T-cell (primary cell): ENCODE data around the gene KSR2. TPM values are rescaled to one million over a fixed set of nuclear protein-coding genes. Genes with fewer than 3 reads are reported as not detected.
"Not testable (repeated sequence)": the region's sequence is repeated elsewhere in the genome, so short reads cannot be mapped to it uniquely, and the experiment has no call there.

Source experiments
- ATAC-seq, 4 experiments: fragments of 200-7000 bp in 3 of 4; fragments of 150-1000 bp in 1 of 4; cut with Tn5 transposase; replicated peaks in 1 of 4; 1 replicate in 3 of 4; 2 replicates in 1 of 4; pipeline ENCODE4 v1.10.0; 2021; ENCODE audit warnings: moderate library complexity in 3 of 4, mild to moderate bottlenecking in 2 of 4, moderate number of reproducible peaks in 1 of 4
- CTCF ChIA-PET, 2 donors: fragments of 300-600 bp; sonication (Branson Sonifier 250); formaldehyde crosslinking; loops; one replicate each; lab custom pipeline; 2022; ENCODE audit warnings: antibody characterized with exemption in 2 of 2; lab: Charles Lee
- POLR2A ChIA-PET, 2 donors: fragments of 300-600 bp; sonication (Branson Sonifier 250); formaldehyde crosslinking; loops; one replicate each; lab custom pipeline; 2022; ENCODE audit warnings: antibody characterized with exemption in 2 of 2; lab: Charles Lee
- DNase-seq, 35 experiments: peaks; one replicate each; pipeline versions ENCODE4 v3.0.0 to v3.0.0-alpha.2; 2013 to 2023
- H3K27ac ChIP-seq: one replicate; pipeline ENCODE4 v1.5.1; 2013; ENCODE audit warnings: low read length
- H3K27me3 ChIP-seq, 2 experiments: replicated peaks in 1 of 2; 1 replicate in 1 of 2; 2 replicates in 1 of 2; pipeline versions ENCODE4 v1.6.1 to v1.7.0; 2013; ENCODE audit warnings: low read length in 1 of 2, mixed read lengths in 1 of 2; ENCODE audit not compliant: control insufficient read depth in 2 of 2, insufficient read depth in 2 of 2; ENCODE audit errors: extremely low read depth in 1 of 2
- H3K36me3 ChIP-seq, 2 donors: 1 replicate in 1 of 2; 2 replicates in 1 of 2; pipeline versions ENCODE4 v1.6.1 to v1.7.0; 2013; ENCODE audit warnings: low read length in 1 of 2; ENCODE audit not compliant: control insufficient read depth in 2 of 2, insufficient read depth in 1 of 2; ENCODE audit errors: extremely low read depth in 1 of 2
- H3K4me1 ChIP-seq, 2 experiments: 1 replicate in 1 of 2; 2 replicates in 1 of 2; pipeline versions ENCODE4 v1.6.1 to v1.7.0; 2013; ENCODE audit warnings: low read length in 2 of 2, mixed read lengths in 1 of 2; ENCODE audit not compliant: insufficient read depth in 2 of 2, control insufficient read depth in 1 of 2; ENCODE audit errors: extremely low read depth in 1 of 2
- H3K4me3 ChIP-seq, 2 donors: 1 replicate in 1 of 2; 2 replicates in 1 of 2; pipeline versions ENCODE4 v1.5.1 to v1.7.0; 2013; ENCODE audit warnings: mild to moderate bottlenecking in 2 of 2, low read length in 1 of 2, moderate library complexity in 1 of 2; ENCODE audit not compliant: control insufficient read depth in 1 of 2; ENCODE audit errors: extremely low read depth in 1 of 2
- H3K9me3 ChIP-seq: 2 replicates; pipeline ENCODE4 v1.7.0; 2013
- H3K27ac Mint-ChIP-seq, 2 donors: one replicate each; pipeline ENCODE4 v1.8.0; 2020 to 2021; ENCODE audit warnings: mild to moderate bottlenecking in 2 of 2, mixed read lengths in 2 of 2
- H3K27me3 Mint-ChIP-seq, 2 donors: one replicate each; pipeline ENCODE4 v1.8.0; 2021 to 2022; ENCODE audit warnings: mixed read lengths in 2 of 2
- H3K36me3 Mint-ChIP-seq: one replicate; pipeline ENCODE4 v1.8.0; 2021; ENCODE audit warnings: mixed read lengths
- H3K4me1 Mint-ChIP-seq, 3 donors: one replicate each; pipeline ENCODE4 v1.8.0; 2020 to 2022; ENCODE audit warnings: mixed read lengths in 3 of 3, mild to moderate bottlenecking in 1 of 3
- H3K4me3 Mint-ChIP-seq, 3 donors: one replicate each; pipeline ENCODE4 v1.8.0; 2020 to 2022; ENCODE audit warnings: mild to moderate bottlenecking in 3 of 3, mixed read lengths in 3 of 3, moderate library complexity in 3 of 3
- H3K9me3 Mint-ChIP-seq, 3 donors: one replicate each; pipeline ENCODE4 v1.8.0; 2020 to 2022; ENCODE audit warnings: mixed read lengths in 3 of 3
- WGBS: methylation state at CpG from one replicate; pipeline ENCODE4 v1.1.5; 2013; ENCODE audit warnings: missing lambda C conversion rate; ENCODE audit not compliant: insufficient coverage; 5-methylcytosine and 5-hydroxymethylcytosine counted together
- total RNA-seq, 35 experiments: library from RNA in 6 of 35; stranded (reverse) in 6 of 35; fragments of 120-200 nt in 1 of 35; gene quantifications; one replicate each; pipeline versions ENCODE4 v1.2.1 to v1.2.4 and lab custom pipeline; 2013 to 2026

KSR2 gene
- total RNA-seq, 5 donors from 2014 or later (not counting 1 experiment from before 2014, with no cell fraction given): 0.03 to 0.10 (median 0.06) TPM

- CTCF ChIA-PET: no interaction called here
- Histone ChIP-seq H3K27me3 (peaks cover 0 to 4% of the 10 kb centered on the region in 2 experiments), H3K4me3 (no peak overlapping the region), H3K9me3 (no peaks in the 10 kb centered on the region), H3K4me1 (no peaks in the 10 kb centered on the region), H3K27ac (no peak overlapping the region), H3K36me3 (no peaks in the 10 kb centered on the region)
- no peak overlapping the region for H3K27ac Mint-ChIP-seq
- DNase-seq (no peak), ATAC-seq (no peak)
- no peaks in the 10 kb centered on the region for H3K36me3 Mint-ChIP-seq
- H3K27me3 Mint-ChIP-seq: no peaks in the 10 kb centered on the region
- WGBS: 89% methylated on average over 11 of the region's 13 CpGs
- no peaks in the 10 kb centered on the region for H3K4me1 Mint-ChIP-seq
- no peak overlapping the region for H3K4me3 Mint-ChIP-seq
- POLR2A ChIA-PET: no interaction called here
- H3K9me3 Mint-ChIP-seq: peaks cover 0 to 4% (median 3%) of the 10 kb centered on the region in 3 donors
Observed at GRCh38 chr12:117732761-117733548, 235.8 kb downstream of the KSR2 start.

- H3K4me1 ChIP-seq, H3K4me3 ChIP-seq, H3K9me3 Mint-ChIP-seq, H3K27me3 ChIP-seq, H3K36me3 ChIP-seq, ATAC-seq, CTCF ChIA-PET, H3K27ac Mint-ChIP-seq, H3K9me3 ChIP-seq, DNase-seq, H3K27me3 Mint-ChIP-seq, H3K36me3 Mint-ChIP-seq, H3K27ac ChIP-seq, H3K4me3 Mint-ChIP-seq, POLR2A ChIA-PET, H3K4me1 Mint-ChIP-seq: not testable (repeated sequence)
- 90% methylated on average over 14 of the region's 32 CpGs for WGBS
Observed at GRCh38 chr12:117731131-117731530, 237.7 kb downstream of the KSR2 start.

- no peaks in the 10 kb centered on the region for H3K9me3 ChIP-seq
- no peak overlapping the region for H3K4me3 Mint-ChIP-seq
- WGBS: 69% methylated on average over 1 of the region's 1 CpG
- ATAC-seq: no peak
- no peak overlapping the region for H3K27ac ChIP-seq
- H3K4me3 ChIP-seq: no peak overlapping the region
- H3K9me3 Mint-ChIP-seq: peaks cover 0 to 3% (median 0%) of the 10 kb centered on the region in 3 donors
- H3K27me3 ChIP-seq: no peaks in the 10 kb centered on the region
- ChIA-PET POLR2A (no interaction called here), CTCF (no interaction called here)
- H3K36me3 ChIP-seq: no peaks in the 10 kb centered on the region
- no peak overlapping the region for H3K27ac Mint-ChIP-seq
- H3K36me3 Mint-ChIP-seq: no peaks in the 10 kb centered on the region
- DNase-seq: no peak
- H3K4me1 Mint-ChIP-seq: no peaks in the 10 kb centered on the region
- H3K27me3 Mint-ChIP-seq: peaks cover 0 to 2% of the 10 kb centered on the region in 2 donors
- H3K4me1 ChIP-seq: no peaks in the 10 kb centered on the region
Observed at GRCh38 chr12:117727301-117727700, 241.5 kb downstream of the KSR2 start.

GRCh38 chr12:117724543-117724942, 244.2 kb downstream of the KSR2 start:
- WGBS: 66% methylated on average over 3 of the region's 4 CpGs
- Mint-ChIP-seq H3K9me3 (no peaks in the 10 kb centered on the region), H3K27me3 (peaks cover 0 to 3% of the 10 kb centered on the region in 2 donors), H3K4me1 (no peaks in the 10 kb centered on the region), H3K36me3 (no peaks in the 10 kb centered on the region), H3K27ac (no peak overlapping the region), H3K4me3 (no peak overlapping the region)
- H3K4me1 ChIP-seq: no peaks in the 10 kb centered on the region
- no peak overlapping the region for H3K4me3 ChIP-seq
- H3K27ac ChIP-seq: no peak overlapping the region
- DNase-seq: no peak
- no peaks in the 10 kb centered on the region for H3K36me3 ChIP-seq
- POLR2A ChIA-PET: no interaction called here
- H3K9me3 ChIP-seq: no peaks in the 10 kb centered on the region
- H3K27me3 ChIP-seq: no peaks in the 10 kb centered on the region
- no peak for ATAC-seq
- CTCF ChIA-PET: no interaction called here

- Histone ChIP-seq H3K4me3 (no peak overlapping the region), H3K9me3 (no peaks in the 10 kb centered on the region), H3K27me3 (no peaks in the 10 kb centered on the region), H3K4me1 (no peaks in the 10 kb centered on the region), H3K36me3 (no peaks in the 10 kb centered on the region), H3K27ac (no peak overlapping the region)
- Mint-ChIP-seq H3K9me3 (peaks cover 0 to 3% (median 0%) of the 10 kb centered on the region in 3 donors), H3K27ac (no peak overlapping the region), H3K4me3 (no peak overlapping the region), H3K4me1 (no peaks in the 10 kb centered on the region), H3K36me3 (no peaks in the 10 kb centered on the region), H3K27me3 (peaks cover 3 to 6% of the 10 kb centered on the region in 2 donors)
- WGBS: no CpG with 5 or more reads among the region's 4 CpGs
- no peak for ATAC-seq
- POLR2A ChIA-PET: no interaction called here
- no peak for DNase-seq
- CTCF ChIA-PET: no interaction called here
Observed at GRCh38 chr12:117718559-117718958, 250.2 kb downstream of the KSR2 start.

- H3K4me1 ChIP-seq: no peaks in the 10 kb centered on the region
- Mint-ChIP-seq H3K27me3 (peaks cover 3 to 6% of the 10 kb centered on the region in 2 donors), H3K27ac (no peak overlapping the region), H3K36me3 (no peaks in the 10 kb centered on the region), H3K9me3 (peaks cover 0 to 3% (median 0%) of the 10 kb centered on the region in 3 donors), H3K4me1 (no peaks in the 10 kb centered on the region), H3K4me3 (no peak overlapping the region)
- no peak overlapping the region for H3K4me3 ChIP-seq
- POLR2A ChIA-PET: no interaction called here
- DNase-seq (no peak), ATAC-seq (no peak)
- H3K36me3 ChIP-seq: no peaks in the 10 kb centered on the region
- no peaks in the 10 kb centered on the region for H3K27me3 ChIP-seq
- no peak overlapping the region for H3K27ac ChIP-seq
- H3K9me3 ChIP-seq: no peaks in the 10 kb centered on the region
- WGBS: 100% methylated on average over 1 of the region's 1 CpG
- CTCF ChIA-PET: no interaction called here
Observed at GRCh38 chr12:117718141-117718540, 250.6 kb downstream of the KSR2 start.
